Activated B cell treated with CpG ODN at 0.5 μM for 24 hours (primary cell): ENCODE data around the gene TMEM198. TPM values are rescaled to one million over a fixed set of nuclear protein-coding genes. Genes with fewer than 3 reads are reported as not detected.

Experiments used
- ATAC-seq: fragments of 200-7000 bp; cut with Tn5 transposase; one replicate; pipeline ENCODE4 v1.10.0; 2021; ENCODE audit warnings: low read depth, mild to moderate bottlenecking, moderate library complexity
- CTCF ChIA-PET: fragments of 350-600 bp; sonication (Branson Sonifier 250); formaldehyde crosslinking; loops from one replicate; lab custom pipeline; 2021; ENCODE audit warnings: antibody characterized with exemption; lab: Charles Lee
- POLR2A ChIA-PET: fragments of 350-600 bp; sonication (Branson Sonifier 250); formaldehyde crosslinking; loops from one replicate; lab custom pipeline; 2021; ENCODE audit warnings: antibody characterized with exemption; lab: Charles Lee
- DNase-seq: peaks from one replicate; pipeline ENCODE4 v3.0.0; 2022
- H3K27ac Mint-ChIP-seq: one replicate; pipeline ENCODE4 v1.8.0; 2020; ENCODE audit warnings: mixed read lengths
- H3K27me3 Mint-ChIP-seq: one replicate; pipeline ENCODE4 v1.8.0; 2021; ENCODE audit warnings: mixed read lengths
- H3K36me3 Mint-ChIP-seq: one replicate; pipeline ENCODE4 v1.8.0; 2021; ENCODE audit warnings: low read depth, mixed read lengths
- H3K4me1 Mint-ChIP-seq: one replicate; pipeline ENCODE4 v1.8.0; 2021; ENCODE audit warnings: mixed read lengths
- H3K4me3 Mint-ChIP-seq: one replicate; pipeline ENCODE4 v1.8.0; 2020; ENCODE audit warnings: mild to moderate bottlenecking, mixed read lengths
- H3K9me3 Mint-ChIP-seq: one replicate; pipeline ENCODE4 v1.8.0; 2020; ENCODE audit warnings: mixed read lengths
- CTCF ChIP-seq: fragments of 200-600 bp; IDR thresholded peaks from one replicate; pipeline ENCODE4 v1.8.0; 2022; ENCODE audit warnings: antibody characterized with exemption, mild to moderate bottlenecking
- intact Hi-C: fragments of 100-400 bp; cut with micrococcal nuclease; formaldehyde crosslinking; loops from one replicate; pipeline ENCODE4 v1.15.1; 2024
- total RNA-seq: library from RNA; stranded (reverse); gene quantifications from 2 replicates; pipeline ENCODE4 v1.2.3, GENCODE V29; 2022

Gene TMEM198
- total RNA-seq, 1 donor from 2014 or later, result 1.2 TPM

- Mint-ChIP-seq H3K4me3 (no peak overlapping the region), H3K27me3 (peaks cover 48% of the 10 kb centered on the region), H3K4me1 (peaks cover 7% of the 10 kb centered on the region), H3K9me3 (no peaks in the 10 kb centered on the region), H3K27ac (no peak overlapping the region), H3K36me3 (no peaks in the 10 kb centered on the region)
- ChIA-PET CTCF (no interaction called here), POLR2A (no interaction called here)
- intact Hi-C loops, result no loop called here
- TF ChIP-seq CTCF, result no peak
- DNase-seq (no peak), ATAC-seq (no peak)
Measured at GRCh38 chr2:219554350-219554749, 10.5 kb downstream of the TMEM198 start.

GRCh38 chr2:219555956-219556355, 12.1 kb downstream of the TMEM198 start:
- CTCF ChIA-PET, result no interaction called here

GRCh38 chr2:219556413-219556812, 12.6 kb downstream of the TMEM198 start:
- peaks cover 7% of the 10 kb centered on the region for H3K4me1 Mint-ChIP-seq
- no peak overlapping the region for H3K4me3 Mint-ChIP-seq
- DNase-seq, result no peak
- no peak overlapping the region for H3K27ac Mint-ChIP-seq
- H3K36me3 Mint-ChIP-seq, result no peaks in the 10 kb centered on the region
- intact Hi-C loops, result no loop called here
- no peak for TF ChIP-seq CTCF
- ChIA-PET CTCF (no interaction called here), POLR2A (no interaction called here)
- no peak for ATAC-seq
- no peaks in the 10 kb centered on the region for H3K9me3 Mint-ChIP-seq
- H3K27me3 Mint-ChIP-seq, result peaks cover 43% of the 10 kb centered on the region

More at GRCh38 chr2:219555956-219556355, 12.1 kb downstream of the TMEM198 start:
- H3K27ac Mint-ChIP-seq, result no peak overlapping the region
- intact Hi-C loops, result no loop called here
- peaks cover 43% of the 10 kb centered on the region for H3K27me3 Mint-ChIP-seq
- H3K36me3 Mint-ChIP-seq, result no peaks in the 10 kb centered on the region
- POLR2A ChIA-PET, result no interaction called here
- no peak overlapping the region for H3K4me3 Mint-ChIP-seq
- DNase-seq (no peak), ATAC-seq (no peak)
- no peaks in the 10 kb centered on the region for H3K9me3 Mint-ChIP-seq
- H3K4me1 Mint-ChIP-seq, result peaks cover 7% of the 10 kb centered on the region
- TF ChIP-seq CTCF, result no peak

GRCh38 chr2:219557320-219557719, 13.5 kb downstream of the TMEM198 start:
- intact Hi-C loops, result no loop called here
- ATAC-seq, result no peak
- no peak for TF ChIP-seq CTCF
- H3K27me3 Mint-ChIP-seq, result peaks cover 37% of the 10 kb centered on the region
- no peaks in the 10 kb centered on the region for H3K36me3 Mint-ChIP-seq
- peaks cover 3% of the 10 kb centered on the region for H3K4me1 Mint-ChIP-seq
- ChIA-PET POLR2A (no interaction called here), CTCF (no interaction called here)
- H3K27ac Mint-ChIP-seq, result no peak overlapping the region
- H3K4me3 Mint-ChIP-seq, result no peak overlapping the region
- DNase-seq, result no peak
- H3K9me3 Mint-ChIP-seq, result no peaks in the 10 kb centered on the region

- H3K36me3 Mint-ChIP-seq, result no peaks in the 10 kb centered on the region
- ATAC-seq, result no peak
- peaks cover 44% of the 10 kb centered on the region for H3K27me3 Mint-ChIP-seq
Measured at GRCh38 chr2:219557791-219558785, 14.3 kb downstream of the TMEM198 start.

More at GRCh38 chr2:219557791-219558785, 14.3 kb downstream of the TMEM198 start:
- Mint-ChIP-seq H3K4me1 (peaks cover 1% of the 10 kb centered on the region), H3K4me3 (no peak overlapping the region), H3K9me3 (no peaks in the 10 kb centered on the region), H3K27ac (no peak overlapping the region)
- ChIA-PET CTCF (interaction anchor here (0.6 kb wide), 1 partner anchor 166 kb away, joined by 3 read pairs; no protein-coding TSS in a partner anchor), POLR2A (no interaction called here)
- no peak for TF ChIP-seq CTCF
- intact Hi-C loops, result no loop called here
- no peak for DNase-seq
